B cell (primary cell): ENCODE results near the gene SCP2.

Source experiments
- CTCF ChIP-seq: fragments of 200-600 bp; IDR thresholded peaks from one replicate; pipeline ENCODE4 v1.8.0; 2022; ENCODE audit warnings: antibody characterized with exemption, mild to moderate bottlenecking
- EZH2 ChIP-seq: IDR thresholded peaks from 2 replicates; pipeline ENCODE4 v1.6.1; 2012; ENCODE audit warnings: borderline replicate concordance, low read depth, mild to moderate bottlenecking, moderate library complexity, low read length; ENCODE audit not compliant: insufficient read depth, poor library complexity, severe bottlenecking

- TF ChIP-seq CTCF: no peak
- TF ChIP-seq EZH2: no peak
These were observed 144.2 kb downstream of the SCP2 start for GRCh38 chr1:53071167-53071865.
